ENCODE data around the gene RNU11. TPM values are rescaled to one million over a fixed set of nuclear protein-coding genes. Genes with fewer than 3 reads are reported as not detected.

The RNU11 gene
- total RNA-seq, 1 experiment from 2014 or later = not detected

DNA sequence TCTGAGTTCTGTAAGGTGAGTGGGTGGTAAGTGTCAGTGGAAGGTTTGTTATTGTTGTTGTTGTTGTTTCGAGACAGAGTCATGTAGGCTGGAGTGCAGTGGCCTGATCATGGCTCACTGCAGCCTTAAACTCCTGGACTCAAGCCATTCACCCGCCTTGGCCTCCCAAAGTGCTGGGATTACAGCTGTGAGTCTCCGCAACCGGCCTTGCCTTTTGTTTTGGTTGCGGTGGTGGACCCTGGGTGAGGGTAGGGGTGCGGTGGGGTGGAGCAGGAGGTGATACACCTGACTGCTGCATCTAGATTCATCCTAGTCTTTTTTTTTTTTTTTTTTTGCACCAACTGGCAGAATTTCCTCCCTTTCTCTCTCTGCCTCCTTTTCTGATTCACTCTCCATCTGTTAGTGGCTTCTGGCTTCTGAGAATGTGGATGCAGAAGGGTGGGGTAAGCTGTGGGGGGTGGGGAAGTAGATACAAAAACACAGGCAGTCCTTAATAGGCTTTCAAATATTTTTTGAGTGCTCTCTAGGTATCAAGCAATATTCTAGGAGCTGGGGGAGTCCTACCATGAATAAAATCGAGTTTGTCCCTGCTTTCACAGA, 15.6 kb downstream of the RNU11 start:
- intact Hi-C loops (cut with micrococcal nuclease; ENCODE audit: unreplicated experiment) = no loop called here
- TF ChIP-seq CTCF (conservative IDR thresholded peaks at IDR 0.05; ENCODE audit: low read depth, low read length) = no peak
- no peak for TF ChIP-seq EZH2 (IDR thresholded peaks at IDR 0.05; ENCODE audit: borderline replicate concordance, low read depth, low read length, poor library complexity, severe bottlenecking)
- H3K4me3 ChIP-seq (ENCODE audit: low read depth, low read length, poor library complexity, severe bottlenecking) = no peak overlapping the region
- POLR2A ChIA-PET (ENCODE audit: low non-redundant PET) = interaction anchor here (0.7 kb wide), 1 partner anchor 1931 kb away, joined by 15 read pairs; no protein-coding TSS in a partner anchor
- no peak overlapping the region for H3K27ac ChIP-seq (ENCODE audit: low read depth, low read length, poor library complexity, severe bottlenecking)
- no peaks in the 10 kb centered on the region for H3K27me3 ChIP-seq (replicated peaks; ENCODE audit: insufficient read depth, low read depth, low read length, poor library complexity)
- no peaks in the 10 kb centered on the region for H3K9me3 ChIP-seq (ENCODE audit: low read depth, low read length, poor library complexity, severe bottlenecking)
- no TSS peak for BruUV-seq (replicated peaks)
- no peaks in the 10 kb centered on the region for H3K36me3 ChIP-seq (ENCODE audit: insufficient read depth, low read length, poor library complexity, severe bottlenecking)
- CTCF ChIA-PET = interaction anchor here (0.7 kb wide), 1 partner anchor 79 kb away, joined by 3 read pairs; no protein-coding TSS in a partner anchor
- H3K4me1 ChIP-seq (ENCODE audit: insufficient read depth, low read length, poor library complexity, severe bottlenecking) = peaks cover 9% of the 10 kb centered on the region
- no peak for DNase-seq (ENCODE audit: low spot score)

DNA sequence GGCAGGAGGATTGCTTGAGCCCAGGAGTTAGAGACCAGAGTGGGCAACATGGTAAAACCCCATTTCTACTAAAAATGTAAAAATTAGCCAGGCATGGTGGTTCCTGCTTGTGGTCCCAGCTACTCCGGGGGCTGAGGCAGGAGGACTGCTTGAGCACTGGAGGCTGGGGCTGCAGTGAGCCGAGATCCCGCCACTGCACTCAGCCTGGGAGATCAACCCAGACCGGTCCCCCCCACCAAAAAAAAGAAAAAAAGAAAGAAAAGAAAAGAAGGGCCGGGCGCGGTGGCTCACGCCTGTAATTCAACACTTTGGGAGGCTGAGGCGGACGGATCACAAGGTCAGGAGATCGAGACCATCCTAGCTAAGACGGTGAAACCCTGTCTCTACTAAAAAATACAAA, 18.4 kb downstream of the RNU11 start:
- ChIA-PET CTCF (no interaction called here), POLR2A (ENCODE audit: low non-redundant PET) (no interaction called here)
- intact Hi-C loops (cut with micrococcal nuclease; ENCODE audit: unreplicated experiment) = no loop called here
- BruUV-seq (replicated peaks) = no TSS peak
- H3K9me3 ChIP-seq (ENCODE audit: low read depth, low read length, poor library complexity, severe bottlenecking) = no peaks in the 10 kb centered on the region
- H3K27me3 ChIP-seq (replicated peaks; ENCODE audit: insufficient read depth, low read depth, low read length, poor library complexity) = no peaks in the 10 kb centered on the region
- no peaks in the 10 kb centered on the region for H3K36me3 ChIP-seq (ENCODE audit: insufficient read depth, low read length, poor library complexity, severe bottlenecking)
- TF ChIP-seq CTCF (conservative IDR thresholded peaks at IDR 0.05; ENCODE audit: low read depth, low read length) (no peak), EZH2 (IDR thresholded peaks at IDR 0.05; ENCODE audit: borderline replicate concordance, low read depth, low read length, poor library complexity, severe bottlenecking) (no peak)
- no peak for DNase-seq (ENCODE audit: low spot score)
- no peak overlapping the region for H3K4me3 ChIP-seq (ENCODE audit: low read depth, low read length, poor library complexity, severe bottlenecking)
- H3K27ac ChIP-seq (ENCODE audit: low read depth, low read length, poor library complexity, severe bottlenecking) = no peak overlapping the region
- peaks cover 9% of the 10 kb centered on the region for H3K4me1 ChIP-seq (ENCODE audit: insufficient read depth, low read length, poor library complexity, severe bottlenecking)

DNA sequence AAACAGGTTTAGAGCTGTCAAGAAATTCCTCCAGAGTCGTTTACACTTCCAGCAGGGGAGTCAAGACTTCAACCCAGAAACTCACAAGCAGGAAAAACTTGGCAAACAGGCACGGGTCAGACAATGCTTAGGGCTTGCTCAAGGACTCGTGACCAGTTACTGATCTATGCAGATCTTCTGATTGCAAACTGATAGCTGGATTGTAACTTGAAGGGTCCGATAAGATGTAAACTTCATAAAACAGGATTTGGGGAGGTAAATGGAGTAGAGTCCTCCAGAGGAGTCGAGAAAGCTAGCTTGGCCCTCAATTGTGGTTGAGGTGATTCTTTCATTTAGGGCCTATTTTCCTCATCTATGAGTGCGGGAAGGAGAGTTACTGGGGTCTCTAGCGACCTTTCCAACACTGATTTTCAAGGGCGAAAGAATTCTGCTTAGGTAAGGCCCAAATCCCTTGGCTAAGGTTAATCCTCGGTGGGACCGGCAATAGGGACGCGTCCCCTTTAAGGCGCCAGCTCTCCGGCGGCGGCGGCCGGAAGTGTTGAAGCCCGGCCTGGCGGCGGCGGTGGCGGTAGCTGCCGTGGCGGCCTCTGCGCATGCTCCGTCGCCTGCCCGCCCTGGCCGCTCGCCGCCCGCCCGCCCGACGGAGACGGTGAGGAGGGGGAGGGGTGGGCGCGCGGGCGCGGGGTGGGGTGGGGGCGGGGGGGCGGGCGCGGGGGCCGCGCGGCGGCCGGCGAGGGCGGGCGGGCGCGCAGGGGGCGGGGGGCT, 20.0 kb downstream of the RNU11 start, which contains the start of gene GMEB1:
TSS of gene GMEB1 (plus strand) at position 594 of the 765 bp plus-strand sequence. CDS start 14,829 bp downstream, outside the sequence.
- no peak for TF ChIP-seq EZH2 (IDR thresholded peaks at IDR 0.05; ENCODE audit: borderline replicate concordance, low read depth, low read length, poor library complexity, severe bottlenecking)
- no peak for TF ChIP-seq CTCF (conservative IDR thresholded peaks at IDR 0.05; ENCODE audit: low read depth, low read length)
- H3K27ac ChIP-seq (ENCODE audit: low read depth, low read length, poor library complexity, severe bottlenecking) = peak within 1 kb of the TSS; percentile 96
- no peaks in the 10 kb centered on the region for H3K9me3 ChIP-seq (ENCODE audit: low read depth, low read length, poor library complexity, severe bottlenecking)
- CTCF ChIA-PET = interaction anchor here (0.6 to 1.2 kb wide), 2 partner anchors 25 to 68 kb away, joined by 10 to 18 read pairs; partner anchors contain the start of genes TAF12 and YTHDF2
- intact Hi-C loops (cut with micrococcal nuclease; ENCODE audit: unreplicated experiment) = no loop called here
- peak; percentile 93 for DNase-seq (ENCODE audit: low spot score)
- TSS peak; percentile 80 for BruUV-seq (replicated peaks)
- H3K27me3 ChIP-seq (replicated peaks; ENCODE audit: insufficient read depth, low read depth, low read length, poor library complexity) = no peaks in the 10 kb centered on the region
- peaks cover 9% of the 10 kb centered on the region for H3K4me1 ChIP-seq (ENCODE audit: insufficient read depth, low read length, poor library complexity, severe bottlenecking)
- POLR2A ChIA-PET (ENCODE audit: low non-redundant PET) = interaction anchor here (0.5 to 0.7 kb wide), 3 partner anchors 36 to 246 kb away, joined by 3 to 7 read pairs (median 3); no protein-coding TSS in a partner anchor
- H3K36me3 ChIP-seq (ENCODE audit: insufficient read depth, low read length, poor library complexity, severe bottlenecking) = no peaks in the 10 kb centered on the region
- peak within 1 kb of the TSS; percentile 87 for H3K4me3 ChIP-seq (ENCODE audit: low read depth, low read length, poor library complexity, severe bottlenecking)

Data from A673 (cell line).